HG03135 (cell line): ENCODE data around the gene GALM.
"Not testable (repeated sequence)": the region's sequence is repeated elsewhere in the genome, so short reads cannot be mapped to it uniquely, and the experiment has no call there.

ENCODE experiments used
- ATAC-seq: cut with Tn5 transposase; IDR thresholded peaks from one replicate; pipeline ENCODE4 v1.9.1; 2021; ENCODE audit warnings: mild to moderate bottlenecking, moderate library complexity; ENCODE audit not compliant: unreplicated experiment

Gene GALM

DNA sequence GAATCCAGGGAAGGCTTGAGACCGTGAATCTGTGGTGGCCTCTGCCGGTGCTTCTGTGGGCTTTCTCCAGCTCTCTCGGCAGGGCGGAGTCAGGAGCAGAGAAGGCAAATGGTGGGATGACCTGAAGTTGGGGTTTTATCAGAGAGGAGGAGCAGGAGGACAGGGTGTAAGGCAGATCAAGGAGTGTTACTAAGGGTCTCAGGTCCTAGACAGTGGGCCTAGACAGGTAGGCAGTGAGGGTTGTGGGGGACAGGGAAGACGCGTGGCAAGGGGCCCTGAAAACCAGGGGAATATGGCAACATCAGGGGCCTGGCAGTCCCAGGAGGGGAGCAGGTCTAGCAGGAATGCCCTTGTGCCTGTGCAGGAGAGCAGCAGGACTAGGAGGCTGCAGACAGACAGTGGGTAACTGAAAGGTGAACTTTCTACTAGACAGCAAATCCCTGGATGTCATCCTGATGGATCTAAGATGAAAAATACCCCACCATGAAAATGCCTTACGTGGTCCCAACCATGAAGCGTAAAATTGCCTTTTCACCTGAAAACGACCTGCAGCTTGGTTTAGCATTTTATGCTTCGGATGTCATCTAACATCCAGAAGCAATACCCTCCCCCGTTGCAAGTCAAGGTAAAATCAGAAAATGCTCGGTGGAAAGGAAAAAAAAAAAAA is 43.1 kb downstream of the GALM start:
- ATAC-seq: no peak

DNA sequence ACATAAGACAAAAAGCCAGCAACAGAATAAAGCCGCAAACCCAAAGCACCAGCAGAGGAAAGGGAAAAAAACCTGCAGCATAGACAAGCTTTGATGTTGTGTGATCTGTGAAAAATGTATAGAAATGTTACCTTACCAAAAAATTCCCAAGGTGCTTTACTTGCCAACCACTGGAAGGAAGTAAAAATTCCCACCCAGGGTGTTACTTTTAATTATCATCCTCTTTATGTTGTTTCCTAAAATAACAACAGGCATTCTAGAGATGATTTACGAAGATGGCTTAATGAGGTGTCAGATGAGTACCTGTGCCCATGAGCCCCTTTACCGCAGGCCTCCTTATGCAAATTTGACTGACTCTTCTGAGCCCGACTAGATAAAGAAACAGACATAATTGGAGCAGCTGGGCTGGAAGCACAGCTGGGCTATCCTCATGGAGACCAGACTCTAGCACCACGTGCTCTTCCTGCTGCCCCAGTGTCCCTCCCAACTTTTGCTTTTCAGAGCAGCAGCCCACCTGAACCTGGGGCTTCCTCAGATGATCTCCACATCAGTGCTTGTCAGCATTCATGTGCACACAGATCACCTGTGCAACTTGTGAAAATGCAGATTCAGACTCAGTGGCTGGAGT is 43.8 kb downstream of the GALM start:
- no peak for ATAC-seq

DNA sequence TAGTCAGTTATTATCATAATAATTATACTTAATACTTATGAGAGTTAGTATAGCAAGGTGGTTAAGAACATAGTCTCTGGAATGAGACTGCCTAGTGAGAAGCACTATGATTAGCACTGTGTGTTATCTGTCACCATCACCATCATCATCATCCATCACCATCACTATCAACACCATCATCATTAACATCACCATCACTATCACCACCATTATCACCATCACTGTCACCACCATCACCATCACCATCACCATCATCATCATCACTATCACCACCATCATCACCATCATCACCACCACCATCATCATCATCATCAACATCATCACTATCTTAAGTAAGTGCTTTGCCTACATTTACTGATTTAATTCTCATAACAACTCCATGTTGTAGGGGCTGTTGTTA is 45.6 kb downstream of the GALM start:
- no peak for ATAC-seq

DNA sequence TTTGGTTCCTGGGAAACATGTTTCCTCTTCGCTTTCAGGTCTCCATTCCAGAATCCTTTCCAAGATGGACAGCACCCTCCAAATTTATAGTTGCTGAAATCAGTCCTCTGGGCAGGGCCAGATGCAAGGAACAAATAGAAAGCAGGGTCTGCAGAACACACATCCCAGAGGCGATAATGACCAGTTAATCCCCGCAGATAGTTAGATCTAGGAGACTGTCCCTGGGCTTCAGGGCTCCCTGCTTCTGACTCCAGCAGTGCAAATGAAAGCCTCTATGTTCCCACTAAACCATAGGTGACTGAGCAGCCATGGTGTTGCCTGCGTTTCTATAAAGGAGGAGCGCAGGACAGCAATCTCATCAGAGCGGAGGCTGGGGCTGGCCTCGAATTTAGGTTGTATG is 46.5 kb downstream of the GALM start:
- no peak for ATAC-seq

DNA sequence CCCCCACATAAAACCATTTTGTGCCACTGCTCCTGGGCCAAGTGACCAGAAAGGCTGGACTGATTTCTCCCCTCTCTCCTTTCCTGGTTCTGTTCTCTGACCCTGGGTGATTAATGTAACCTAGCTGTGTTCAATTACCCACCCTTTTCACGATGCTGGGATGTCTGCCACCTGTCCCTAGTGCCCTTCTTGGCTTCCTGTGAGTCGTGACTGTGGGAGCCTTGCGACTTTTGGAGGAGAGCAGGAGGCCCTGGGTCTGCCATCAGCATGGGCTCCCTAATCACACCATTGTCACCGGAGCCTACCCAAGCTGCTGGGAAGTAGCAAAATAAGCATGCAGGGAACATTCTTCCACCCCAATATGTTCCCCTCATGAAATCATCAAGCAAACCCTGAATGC is 47.0 kb downstream of the GALM start:
- no peak for ATAC-seq

DNA sequence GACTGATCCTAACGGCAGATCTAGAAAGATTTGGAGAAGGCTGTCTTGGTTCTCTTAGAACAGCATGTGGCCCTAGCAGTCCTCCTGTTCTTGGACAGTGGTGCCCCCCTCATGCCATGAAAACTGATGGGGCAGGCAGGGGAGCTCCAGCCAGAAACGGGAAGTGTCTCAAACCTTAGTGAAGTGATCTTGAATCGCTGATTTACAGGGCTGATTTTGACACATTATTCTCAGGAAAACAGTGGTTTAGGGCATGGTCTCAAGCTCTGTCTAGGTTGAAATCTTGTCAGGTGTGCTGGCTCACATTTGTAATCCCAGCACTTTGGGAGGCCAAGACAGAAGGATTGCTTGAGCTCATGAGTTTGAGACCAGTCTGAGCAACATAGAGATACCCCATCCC is 47.4 kb downstream of the GALM start:
- no peak for ATAC-seq

DNA sequence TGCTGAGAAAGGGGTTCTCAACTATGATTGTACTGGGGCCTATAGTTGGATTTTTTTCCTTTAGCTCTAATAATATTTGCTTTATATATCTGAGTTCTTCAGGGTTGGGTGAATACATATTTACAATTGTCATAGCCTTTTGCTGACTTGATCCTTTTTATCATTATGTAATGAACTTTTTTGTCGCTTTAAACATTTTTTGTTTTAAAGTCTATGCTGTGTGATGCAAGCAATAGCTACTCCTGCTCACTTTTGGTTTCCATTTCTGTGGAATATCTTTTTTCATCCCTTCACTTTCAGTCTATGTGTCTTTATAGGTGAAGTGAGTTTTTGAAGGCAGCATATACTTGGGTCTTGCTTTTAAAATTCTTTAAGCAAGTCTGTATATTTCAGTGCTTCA is 49.0 kb downstream of the GALM start:
- ATAC-seq: not testable (repeated sequence)

DNA sequence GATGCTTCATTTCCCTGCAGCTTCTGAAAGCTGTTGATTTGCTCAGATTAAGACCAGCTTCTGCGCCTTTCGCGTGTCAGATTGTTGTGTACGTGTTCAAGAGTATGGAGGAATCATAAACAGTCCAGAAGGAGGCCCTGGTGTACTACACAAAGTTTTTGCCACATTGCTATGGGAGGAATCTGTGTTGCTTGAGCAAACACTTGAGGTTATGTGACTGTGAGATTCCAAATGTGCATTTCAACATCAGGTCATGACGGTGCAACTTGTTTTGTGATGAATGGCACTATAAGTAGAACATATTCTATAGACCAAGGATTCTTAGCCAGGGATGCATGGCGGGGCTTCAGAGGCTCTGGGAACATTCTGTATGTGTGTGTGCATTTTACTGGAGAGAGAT is 50.3 kb downstream of the GALM start:
- no peak for ATAC-seq

DNA sequence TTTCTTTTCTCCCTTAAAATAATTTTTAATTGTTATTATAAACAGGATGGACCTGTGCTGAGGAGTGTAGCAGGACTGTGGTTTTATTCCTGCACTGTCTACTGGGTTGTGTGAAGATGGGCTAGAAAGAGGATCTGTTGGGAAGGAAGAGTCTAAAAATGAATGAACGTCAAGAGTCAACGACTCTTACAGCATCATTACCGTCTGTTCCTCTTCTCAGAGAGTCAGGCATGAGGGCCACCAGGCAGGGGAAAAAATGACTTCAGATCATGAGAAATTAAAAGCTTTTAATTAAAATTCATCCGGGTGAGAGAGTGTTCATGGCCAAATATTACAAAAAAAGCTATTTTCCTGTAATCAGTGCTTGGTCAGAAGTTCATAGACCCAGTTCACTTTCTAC is 52.7 kb downstream of the GALM start:
- no peak for ATAC-seq

DNA sequence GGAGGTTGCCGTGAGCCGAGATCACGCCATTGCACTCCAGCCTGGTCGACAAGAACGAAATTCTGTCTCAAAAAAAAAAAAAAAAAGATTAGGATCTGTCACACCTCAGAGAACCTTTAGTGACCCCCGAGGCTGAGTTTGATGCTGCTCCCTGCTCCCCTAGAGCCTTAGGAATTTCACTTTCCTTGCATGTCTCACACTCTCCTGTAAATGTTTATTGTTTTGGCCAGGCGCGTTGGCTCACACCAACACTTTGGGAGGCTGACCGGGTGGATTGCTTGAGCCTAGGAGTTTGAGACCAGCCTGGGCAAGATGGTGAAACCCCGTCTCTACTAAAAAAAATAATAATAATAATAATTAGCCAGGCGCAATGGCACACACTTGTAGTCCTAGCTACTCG is 53.8 kb downstream of the GALM start:
- no peak for ATAC-seq

DNA sequence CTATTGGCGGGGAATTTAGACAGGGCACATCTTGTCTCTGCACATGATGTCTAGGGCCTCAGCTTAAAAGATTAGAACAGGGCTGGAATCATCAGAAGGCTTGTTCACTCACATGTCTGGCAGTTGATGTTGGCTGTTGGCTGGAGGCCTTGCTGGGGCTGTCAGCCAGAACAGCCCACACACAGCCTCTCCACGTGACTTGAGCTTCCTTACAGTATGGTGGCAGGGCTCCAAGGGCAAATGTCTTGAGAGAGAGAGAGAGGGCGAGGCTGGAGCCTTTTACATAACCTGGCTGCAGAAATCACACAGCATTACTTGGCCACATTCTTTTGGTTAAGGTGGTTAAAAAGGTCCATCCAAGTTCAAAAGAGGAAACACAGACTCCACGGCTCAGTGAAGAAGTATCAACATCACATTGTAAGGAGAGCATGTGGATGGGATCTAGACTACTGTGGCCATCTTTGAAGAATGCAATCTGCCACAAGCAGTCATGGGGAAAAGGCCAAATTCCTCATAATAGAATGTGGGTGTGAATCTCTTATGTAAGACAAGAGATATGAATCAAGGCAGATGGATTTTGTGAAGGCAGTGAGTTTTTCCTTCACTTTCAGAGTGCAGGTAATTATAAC is 54.8 kb downstream of the GALM start:
- no peak for ATAC-seq

DNA sequence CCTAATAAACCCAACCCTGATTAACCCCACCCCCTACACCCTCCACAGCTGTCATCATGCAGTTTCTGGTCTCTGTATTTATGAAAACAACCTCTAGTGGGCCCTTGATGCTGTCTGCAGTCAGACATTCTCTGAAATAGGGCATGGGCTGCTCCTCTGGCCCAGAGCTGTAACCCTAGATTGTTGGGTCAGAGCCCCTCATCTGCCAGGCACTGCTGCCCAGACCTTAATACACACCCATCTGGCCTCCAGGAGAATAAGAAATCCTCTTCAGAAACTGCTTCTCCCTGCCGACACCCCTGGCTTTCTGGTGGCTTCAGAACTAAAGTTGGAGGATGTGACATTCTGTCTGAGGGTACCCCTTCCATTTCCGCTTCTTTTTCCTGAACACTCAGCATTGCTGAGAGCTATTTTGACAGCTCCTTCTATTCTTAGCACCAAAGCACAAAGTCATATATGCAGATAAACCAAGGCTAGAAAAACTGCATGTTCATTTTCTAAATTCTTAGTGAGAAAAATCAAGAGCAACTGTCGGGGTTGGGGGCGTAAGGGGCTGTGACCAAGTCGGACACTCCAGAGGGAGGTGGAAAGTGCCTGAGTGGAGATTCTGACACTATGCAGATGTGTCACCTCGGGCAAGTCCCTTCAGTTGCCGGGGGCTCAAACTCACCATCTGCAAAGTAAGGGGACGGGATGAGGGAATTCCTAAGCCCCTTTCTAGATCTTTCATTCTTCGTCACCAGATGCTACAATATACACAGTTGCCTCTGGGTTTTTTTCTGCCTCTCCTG is 56.6 kb downstream of the GALM start:
- ATAC-seq: no peak

DNA sequence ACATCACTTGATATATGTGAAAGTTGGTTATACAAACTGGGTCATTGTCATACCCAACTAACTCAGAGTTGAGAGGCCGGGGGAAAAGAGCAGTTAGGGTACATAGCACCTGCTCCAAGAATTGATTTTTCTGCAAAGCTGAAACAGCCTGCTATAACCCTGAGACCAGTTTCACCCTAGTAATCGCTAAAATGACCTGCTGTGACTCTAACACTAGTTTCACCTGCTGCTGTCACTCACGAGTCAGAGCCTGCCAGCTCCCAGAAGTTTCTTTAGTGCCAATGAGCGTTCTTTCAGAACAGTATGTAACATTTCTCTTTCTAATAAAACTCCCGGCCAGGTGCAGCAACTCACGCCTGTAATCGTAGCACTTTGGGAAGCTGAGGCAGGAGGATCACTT is 57.3 kb downstream of the GALM start:
- no peak for ATAC-seq

DNA sequence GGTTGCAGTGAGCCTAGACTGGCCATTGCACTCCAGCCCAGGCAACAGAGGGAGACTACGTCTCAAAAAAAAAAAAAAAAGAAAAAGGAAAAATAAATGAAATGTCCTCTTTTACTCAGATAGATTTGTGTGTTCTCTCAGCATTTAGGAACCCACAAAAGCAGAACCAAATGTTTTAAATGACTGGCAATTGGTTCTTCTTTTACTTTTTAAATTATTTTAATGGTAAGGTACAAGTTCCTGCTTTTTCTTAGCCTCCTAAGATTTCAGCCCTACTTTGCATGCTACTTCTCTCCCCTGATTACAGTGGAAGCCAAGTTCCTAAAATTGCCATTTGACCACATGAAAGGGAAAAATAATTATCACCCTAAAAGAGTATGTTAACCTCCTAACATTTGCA is 61.7 kb downstream of the GALM start:
- ATAC-seq: no peak

DNA sequence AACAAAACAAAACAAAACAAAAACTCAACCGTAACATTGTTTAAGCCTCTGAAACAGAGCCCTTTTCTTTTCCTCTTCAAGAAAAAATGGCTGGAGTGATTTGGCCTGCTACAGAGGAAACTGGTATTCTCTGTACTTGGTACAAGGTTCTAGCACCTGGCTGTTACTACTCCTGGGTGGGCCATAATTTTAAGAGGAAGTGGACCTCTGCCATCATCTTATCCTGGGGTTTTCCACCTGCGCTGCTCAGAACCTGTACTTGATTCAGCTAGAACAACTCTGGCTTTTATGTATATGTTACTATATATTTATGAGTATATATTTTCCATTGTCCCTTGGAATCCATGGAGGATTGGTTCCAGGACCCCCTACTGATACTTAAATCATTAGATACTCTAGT is 62.8 kb downstream of the GALM start:
- no peak for ATAC-seq

DNA sequence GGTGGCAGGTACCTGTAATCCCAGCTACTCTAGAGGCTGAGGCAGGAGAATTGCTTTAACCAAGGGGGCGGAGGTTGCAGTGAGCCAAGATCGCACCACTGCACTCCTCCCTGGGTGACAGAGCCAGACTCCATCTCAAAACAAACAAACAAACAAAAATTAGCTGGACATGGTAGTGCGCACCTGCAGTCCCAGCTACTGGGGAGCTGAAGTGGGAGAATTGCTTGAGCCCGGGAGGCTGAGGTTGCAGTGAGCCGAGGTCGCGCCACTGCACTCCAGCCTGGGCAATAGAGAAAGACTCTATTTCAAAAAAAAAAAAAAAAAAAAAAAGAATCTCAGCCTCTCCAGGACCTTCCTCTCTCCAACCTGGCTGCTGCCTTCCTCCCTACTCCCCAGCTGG is 65.2 kb downstream of the GALM start:
- ATAC-seq: no peak

DNA sequence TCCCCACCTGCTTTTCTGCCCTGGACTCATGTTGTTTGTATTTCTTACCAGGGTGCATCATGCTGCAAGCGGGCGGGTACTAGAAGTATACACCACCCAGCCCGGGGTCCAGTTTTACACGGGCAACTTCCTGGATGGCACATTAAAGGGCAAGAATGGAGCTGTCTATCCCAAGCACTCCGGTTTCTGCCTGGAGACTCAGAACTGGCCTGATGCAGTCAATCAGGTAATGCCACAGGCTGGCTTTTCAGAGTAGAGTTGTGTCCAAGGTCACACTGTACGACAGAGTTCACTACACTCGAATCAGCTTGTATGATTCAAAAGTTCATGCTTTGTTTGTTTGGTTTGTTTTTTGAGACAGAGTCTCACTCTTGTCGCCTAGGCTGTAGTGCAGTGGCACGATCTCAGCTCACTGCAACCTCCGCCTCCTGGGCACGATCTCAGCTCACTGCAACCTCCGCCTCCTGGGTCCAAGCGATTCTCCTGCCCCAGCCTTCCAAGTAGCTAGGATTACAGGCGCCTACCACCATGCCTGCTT is 65.8 kb downstream of the GALM start:
- ATAC-seq: no peak

DNA sequence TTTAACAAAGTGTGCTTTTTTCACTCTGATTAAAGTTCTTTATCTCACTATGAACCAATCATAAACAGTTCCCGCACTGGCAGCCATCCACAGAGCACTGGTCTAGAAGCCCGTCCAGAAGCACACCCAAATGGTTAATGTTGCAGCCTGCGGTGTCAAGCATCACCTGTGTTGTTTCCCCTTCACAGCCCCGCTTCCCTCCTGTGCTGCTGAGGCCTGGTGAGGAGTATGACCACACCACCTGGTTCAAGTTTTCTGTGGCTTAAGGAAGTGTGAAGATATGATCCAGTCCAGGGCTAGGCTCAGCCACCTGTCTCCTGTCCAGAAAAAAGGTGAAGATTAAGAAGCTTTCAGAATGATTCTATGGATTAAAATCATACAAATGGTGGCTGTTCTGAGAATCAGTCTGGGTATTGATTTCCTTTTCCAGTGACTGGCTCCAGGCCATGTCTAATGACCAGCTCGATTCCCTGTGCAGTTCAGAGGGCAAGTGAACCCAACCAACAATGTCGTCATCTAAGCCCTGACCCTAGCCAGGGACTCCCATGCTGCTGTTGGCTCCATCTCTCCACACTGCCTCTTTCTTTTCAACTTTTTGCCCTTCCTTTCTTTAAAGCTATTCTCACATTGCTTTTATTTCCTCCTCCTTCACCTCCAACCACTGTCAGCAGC is 67.5 kb downstream of the GALM start:
- no peak for ATAC-seq

DNA sequence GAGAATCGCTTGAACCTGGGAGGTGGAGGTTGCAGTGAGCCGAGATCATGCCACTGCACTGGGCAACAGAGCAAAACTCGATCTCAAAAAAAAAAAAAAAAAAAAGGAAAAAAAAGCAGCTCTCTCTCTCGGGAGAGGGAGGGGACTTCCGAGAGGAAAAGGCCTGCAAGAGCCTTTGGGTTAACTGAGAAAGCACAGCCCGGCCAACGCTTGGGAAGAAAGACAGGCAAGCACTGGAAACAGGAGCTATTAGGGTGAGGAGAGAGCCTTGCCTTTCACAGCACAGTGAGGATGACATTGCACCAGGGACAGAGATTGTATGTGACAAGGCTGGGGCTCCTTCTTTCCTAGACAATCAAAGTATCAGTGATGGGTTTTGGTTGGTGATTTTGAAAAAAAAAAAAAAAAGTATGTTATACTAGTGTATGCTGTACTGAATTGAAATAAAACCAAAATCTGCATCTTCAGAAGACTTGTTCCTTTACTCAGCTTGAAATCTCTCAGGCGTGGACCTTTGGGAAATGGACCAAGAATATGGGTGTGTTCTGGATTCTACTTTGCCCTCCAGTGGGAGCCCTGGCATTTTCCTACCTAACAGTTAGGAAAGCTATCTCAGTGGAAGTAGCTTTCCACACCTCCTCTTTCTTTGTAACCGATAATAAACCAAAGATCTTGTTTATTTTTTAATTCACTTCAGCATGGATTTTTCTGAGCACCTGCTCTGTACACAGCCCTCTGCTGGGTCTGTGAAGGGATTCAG is 68.6 kb downstream of the GALM start:
- no peak for ATAC-seq

DNA sequence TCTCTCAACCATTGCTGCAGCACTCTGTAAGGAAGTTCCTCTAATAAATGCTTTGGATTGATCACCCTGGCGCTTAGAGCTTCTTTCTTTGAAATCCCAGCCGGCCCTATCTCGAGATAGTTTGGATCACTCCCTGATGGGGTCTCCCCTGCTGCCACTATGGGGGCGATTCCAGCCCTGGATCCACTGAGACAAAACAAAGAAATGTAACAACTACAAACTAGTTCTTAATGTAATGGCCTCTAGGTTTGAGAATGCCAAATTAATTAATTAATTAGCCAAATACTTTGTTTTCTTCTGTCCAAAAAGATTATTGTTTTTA is 70.0 kb downstream of the GALM start:
- ATAC-seq: no peak
